ENCODE data around the gene TSPAN14. TPM values are rescaled to one million over a fixed set of nuclear protein-coding genes. Genes with fewer than 3 reads are reported as not detected.

The TSPAN14 gene
- total RNA-seq, 1 experiment from 2014 or later: 46.8 TPM

GRCh38 chr10:80498078-80498832 is 44.1 kb downstream of the TSPAN14 start:
- Histone ChIP-seq H3K79me2 (ENCODE audit: insufficient read depth, low read length) (no peaks in the 10 kb centered on the region), H3K4ac (ENCODE audit: low read depth, low read length) (no peak overlapping the region), H3K23ac (ENCODE audit: insufficient read length, low read depth, low read length) (no peak overlapping the region), H2AK5ac (ENCODE audit: insufficient read length, low read length) (no peak overlapping the region), H3K18ac (ENCODE audit: insufficient read length, low read depth, low read length) (no peak overlapping the region), H3K56ac (ENCODE audit: insufficient read length, low read depth, low read length) (no peak overlapping the region), H3K9me3 (ENCODE audit: control insufficient read depth, low read depth, low read length) (no peaks in the 10 kb centered on the region), H3K14ac (ENCODE audit: insufficient read depth, low read length) (no peak overlapping the region), H3K4me1 (ENCODE audit: insufficient read depth, low read length) (no peaks in the 10 kb centered on the region; the same call in 1 of the 2 replicates), H2BK15ac (ENCODE audit: low read depth, low read length) (no peak overlapping the region), H3K4me2 (ENCODE audit: insufficient read depth, insufficient read length, low read length) (no peak overlapping the region), H4K91ac (ENCODE audit: insufficient read length, low read depth, low read length) (no peak overlapping the region), H2BK120ac (ENCODE audit: low read depth, low read length, poor library complexity, severe bottlenecking) (no peak overlapping the region), H4K8ac (replicated peaks; ENCODE audit: insufficient read length, low read depth, low read length) (no peak overlapping the region), H2BK12ac (ENCODE audit: insufficient read length, low read depth, low read length) (no peak overlapping the region), H2AFZ (ENCODE audit: low read length) (no peak overlapping the region), H3K23me2 (ENCODE audit: insufficient read length, low read depth, low read length, poor library complexity, severe bottlenecking) (no peaks in the 10 kb centered on the region), H3K27ac (ENCODE audit: insufficient read length, low read depth, low read length) (no peak overlapping the region), H3K9ac (ENCODE audit: extremely low read depth, insufficient read length, low read length) (no peak overlapping the region), H2BK20ac (ENCODE audit: low read depth, low read length, poor library complexity, severe bottlenecking) (no peak overlapping the region), H3K79me1 (ENCODE audit: insufficient read depth, low read depth, low read length, poor library complexity, severe bottlenecking) (peaks cover 3% of the 10 kb centered on the region), H4K5ac (ENCODE audit: insufficient read length, low read depth, low read length) (no peak overlapping the region), H2BK5ac (ENCODE audit: insufficient read length, low read length) (no peak overlapping the region), H3K27me3 (ENCODE audit: insufficient read depth, low read length) (no peaks in the 10 kb centered on the region), H3T11ph (ENCODE audit: low read length) (no peak overlapping the region), H4K20me1 (ENCODE audit: control insufficient read depth, insufficient read depth, insufficient read length) (no peaks in the 10 kb centered on the region)
- Mint-ChIP-seq H3K27me3 (ENCODE audit: low read depth) (no peaks in the 10 kb centered on the region), H3K9me3 (no peaks in the 10 kb centered on the region; a peak in 1 of 5 replicates), H3K4me1 (peaks cover 40 to 53% of the 10 kb centered on the region in 2 experiments), H3K36me3 (ENCODE audit: insufficient read depth in 1 of 3, low read depth in 3 of 3) (peaks cover 4 to 10% (median 4%) of the 10 kb centered on the region in 3 experiments; a peak in 4 of 7 replicates), H3K27ac (peak overlapping the region; percentile 16 to 85 (median 61); a peak in 4 of 7 replicates), H3K4me3 (no peak overlapping the region)
- DNase-seq: no peak
- TF ChIP-seq CTCF (conservative IDR thresholded peaks at IDR 0.05): no peak
- no CpG with 5 or more reads among the region's 8 CpGs for WGBS (ENCODE audit: extremely low coverage, insufficient read length, low lambda C conversion rate)
